Measurements from ENCODE around the gene RAD51AP1. TPM values are rescaled to one million over a fixed set of nuclear protein-coding genes. Genes with fewer than 3 reads are reported as not detected.
A peak's percentile ranks its signal among the peaks of the same experiment; 100 is the strongest.
"Not testable (repeated sequence)": the region's sequence is repeated elsewhere in the genome, so short reads cannot be mapped to it uniquely, and the experiment has no call there.

The RAD51AP1 gene
- total RNA-seq, 1 donor from 2014 or later: 12.5 TPM

DNA sequence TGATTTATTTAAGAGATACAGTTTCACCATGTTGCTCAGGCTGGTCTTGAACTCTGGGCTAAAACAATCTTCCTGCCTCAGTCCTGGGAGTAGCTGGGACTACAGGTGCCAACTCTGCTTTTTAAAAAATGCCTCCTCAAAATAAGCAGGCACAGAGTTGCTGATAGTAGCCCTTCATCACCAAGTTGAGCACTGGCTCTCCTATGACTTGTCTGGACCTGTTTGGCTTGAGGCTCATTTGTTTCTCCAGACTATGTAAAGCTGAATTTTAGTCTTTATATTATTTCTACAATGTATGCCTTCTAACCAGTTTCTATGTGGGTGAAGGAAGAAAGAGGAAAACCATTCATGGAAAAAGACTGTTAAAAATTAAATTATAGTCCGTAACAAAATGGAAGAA lies 39.5 kb upstream of the RAD51AP1 start:
- Mint-ChIP-seq H3K36me3 (ENCODE audit: low read depth, unreplicated experiment) (peaks cover 37% of the 10 kb centered on the region), H3K4me1 (ENCODE audit: unreplicated experiment) (no peaks in the 10 kb centered on the region)
- TF ChIP-seq CTCF (IDR thresholded peaks at IDR 0.05; ENCODE audit: unreplicated experiment): no peak

DNA sequence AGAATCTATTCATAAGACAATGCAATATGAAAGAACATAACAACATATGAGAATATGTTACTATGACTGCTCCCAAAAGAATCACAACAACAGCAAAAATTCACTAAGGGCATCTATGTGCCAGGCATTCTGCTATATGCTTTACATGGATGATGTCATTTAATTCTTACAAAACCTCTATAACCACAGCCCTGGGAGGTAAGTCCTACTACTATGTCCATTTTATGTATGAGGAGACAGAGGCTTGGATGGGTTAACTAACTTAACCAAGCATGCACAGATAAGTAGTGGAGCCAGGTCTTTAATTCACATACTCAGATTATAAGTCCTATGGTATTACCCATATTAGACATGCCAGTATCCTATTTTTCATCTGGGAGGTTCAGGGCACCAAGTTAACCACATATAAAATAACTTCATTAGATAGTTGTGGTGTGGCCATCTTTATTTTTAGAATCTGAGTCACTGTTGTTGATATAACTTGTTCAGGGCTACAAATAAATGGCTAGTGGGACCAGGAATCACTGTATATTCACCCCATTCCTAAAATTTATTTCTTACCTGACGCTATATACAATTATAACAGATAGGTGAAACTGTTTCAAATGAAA lies 33.2 kb upstream of the RAD51AP1 start:
- Mint-ChIP-seq H3K4me3 (ENCODE audit: unreplicated experiment) (no peak overlapping the region), H3K9me3 (ENCODE audit: unreplicated experiment) (no peaks in the 10 kb centered on the region), H3K36me3 (ENCODE audit: low read depth, unreplicated experiment) (peaks cover 18% of the 10 kb centered on the region), H3K27me3 (ENCODE audit: unreplicated experiment) (no peaks in the 10 kb centered on the region), H3K4me1 (ENCODE audit: unreplicated experiment) (no peaks in the 10 kb centered on the region), H3K27ac (ENCODE audit: unreplicated experiment) (no peak overlapping the region)
- no peak for DNase-seq (ENCODE audit: low spot score)
- TF ChIP-seq CTCF (IDR thresholded peaks at IDR 0.05; ENCODE audit: unreplicated experiment): no peak

More for the DNA sequence above, 39.5 kb upstream of the RAD51AP1 start:
- no peaks in the 10 kb centered on the region for H3K27me3 Mint-ChIP-seq (ENCODE audit: unreplicated experiment)
- H3K9me3 Mint-ChIP-seq (ENCODE audit: unreplicated experiment): no peaks in the 10 kb centered on the region
- no peak overlapping the region for H3K4me3 Mint-ChIP-seq (ENCODE audit: unreplicated experiment)
- H3K27ac Mint-ChIP-seq (ENCODE audit: unreplicated experiment): no peak overlapping the region
- DNase-seq (ENCODE audit: low spot score): no peak

DNA sequence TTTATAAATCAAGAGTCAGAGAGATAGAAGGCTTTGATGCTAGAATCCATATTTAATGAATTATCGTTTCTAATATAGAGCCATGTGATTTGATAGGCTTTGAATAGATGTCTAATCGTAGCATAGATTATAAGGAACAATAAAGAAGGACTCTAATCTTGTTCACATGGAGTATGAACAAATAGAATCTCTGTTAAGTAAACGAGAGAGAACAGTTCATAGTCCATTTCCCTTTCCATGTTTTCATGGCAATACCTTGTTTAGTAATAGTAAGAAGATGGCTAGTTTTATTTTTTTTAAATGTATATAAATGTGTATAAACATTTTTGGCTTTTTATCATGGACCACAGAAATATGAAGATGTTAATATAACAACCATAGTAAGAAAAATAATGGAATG lies 32.3 kb upstream of the RAD51AP1 start:
- Mint-ChIP-seq H3K4me1 (ENCODE audit: unreplicated experiment) (no peaks in the 10 kb centered on the region), H3K27ac (ENCODE audit: unreplicated experiment) (no peak overlapping the region), H3K9me3 (ENCODE audit: unreplicated experiment) (no peaks in the 10 kb centered on the region), H3K4me3 (ENCODE audit: unreplicated experiment) (no peak overlapping the region), H3K36me3 (ENCODE audit: low read depth, unreplicated experiment) (peaks cover 13% of the 10 kb centered on the region), H3K27me3 (ENCODE audit: unreplicated experiment) (no peaks in the 10 kb centered on the region)
- no peak for DNase-seq (ENCODE audit: low spot score)
- no peak for TF ChIP-seq CTCF (IDR thresholded peaks at IDR 0.05; ENCODE audit: unreplicated experiment)

DNA sequence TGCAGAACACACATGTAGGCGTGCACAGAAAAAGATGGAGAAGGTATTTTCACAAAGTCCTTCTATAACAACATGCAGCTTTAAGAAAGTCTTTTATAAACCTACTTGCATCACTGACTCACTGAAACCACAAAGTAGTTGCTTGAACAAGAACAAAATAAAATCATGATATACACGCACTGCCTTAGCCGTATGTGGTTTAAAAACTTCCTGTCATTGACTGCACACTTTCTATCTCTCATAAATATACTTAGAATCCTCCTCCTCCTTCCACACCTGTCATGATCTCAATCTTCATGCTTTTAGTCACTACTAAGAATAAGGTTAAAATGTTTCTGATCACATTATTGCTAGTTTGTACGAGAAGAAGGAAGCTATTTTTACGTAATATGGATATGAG lies 31.8 kb upstream of the RAD51AP1 start:
- no peak for TF ChIP-seq CTCF (IDR thresholded peaks at IDR 0.05; ENCODE audit: unreplicated experiment)
- Mint-ChIP-seq H3K36me3 (ENCODE audit: low read depth, unreplicated experiment) (peaks cover 10% of the 10 kb centered on the region), H3K4me3 (ENCODE audit: unreplicated experiment) (no peak overlapping the region), H3K9me3 (ENCODE audit: unreplicated experiment) (no peaks in the 10 kb centered on the region), H3K27ac (ENCODE audit: unreplicated experiment) (no peak overlapping the region), H3K27me3 (ENCODE audit: unreplicated experiment) (no peaks in the 10 kb centered on the region), H3K4me1 (ENCODE audit: unreplicated experiment) (no peaks in the 10 kb centered on the region)
- DNase-seq (ENCODE audit: low spot score): no peak

GRCh38 chr12:4508503-4508902 lies 30.2 kb upstream of the RAD51AP1 start:
- not testable (repeated sequence) for H3K36me3 Mint-ChIP-seq (ENCODE audit: low read depth, unreplicated experiment); H3K9me3 Mint-ChIP-seq (ENCODE audit: unreplicated experiment); H3K27me3 Mint-ChIP-seq (ENCODE audit: unreplicated experiment); H3K4me1 Mint-ChIP-seq (ENCODE audit: unreplicated experiment); DNase-seq (ENCODE audit: low spot score)
- H3K4me3 Mint-ChIP-seq (ENCODE audit: unreplicated experiment): peak overlapping the region; percentile 65
- H3K27ac Mint-ChIP-seq (ENCODE audit: unreplicated experiment): peak overlapping the region; percentile 18

GRCh38 chr12:4509269-4509668 lies 29.4 kb upstream of the RAD51AP1 start:
- H3K4me3 Mint-ChIP-seq (ENCODE audit: unreplicated experiment); H3K36me3 Mint-ChIP-seq (ENCODE audit: low read depth, unreplicated experiment); H3K27me3 Mint-ChIP-seq (ENCODE audit: unreplicated experiment); H3K27ac Mint-ChIP-seq (ENCODE audit: unreplicated experiment); H3K9me3 Mint-ChIP-seq (ENCODE audit: unreplicated experiment); DNase-seq (ENCODE audit: low spot score); H3K4me1 Mint-ChIP-seq (ENCODE audit: unreplicated experiment): not testable (repeated sequence)
